Smooth muscle cell of bladder (primary cell): ENCODE data around the gene CRIM1. TPM values are rescaled to one million over a fixed set of nuclear protein-coding genes. Genes with fewer than 3 reads are reported as not detected.

ENCODE experiments used
- total RNA-seq: library from RNA; depleted of rRNA; stranded (reverse); fragments of >200 nt; gene quantifications from 2 replicates; pipeline ENCODE4 v1.2.3, GENCODE V29; 2014

The CRIM1 gene, protein sequence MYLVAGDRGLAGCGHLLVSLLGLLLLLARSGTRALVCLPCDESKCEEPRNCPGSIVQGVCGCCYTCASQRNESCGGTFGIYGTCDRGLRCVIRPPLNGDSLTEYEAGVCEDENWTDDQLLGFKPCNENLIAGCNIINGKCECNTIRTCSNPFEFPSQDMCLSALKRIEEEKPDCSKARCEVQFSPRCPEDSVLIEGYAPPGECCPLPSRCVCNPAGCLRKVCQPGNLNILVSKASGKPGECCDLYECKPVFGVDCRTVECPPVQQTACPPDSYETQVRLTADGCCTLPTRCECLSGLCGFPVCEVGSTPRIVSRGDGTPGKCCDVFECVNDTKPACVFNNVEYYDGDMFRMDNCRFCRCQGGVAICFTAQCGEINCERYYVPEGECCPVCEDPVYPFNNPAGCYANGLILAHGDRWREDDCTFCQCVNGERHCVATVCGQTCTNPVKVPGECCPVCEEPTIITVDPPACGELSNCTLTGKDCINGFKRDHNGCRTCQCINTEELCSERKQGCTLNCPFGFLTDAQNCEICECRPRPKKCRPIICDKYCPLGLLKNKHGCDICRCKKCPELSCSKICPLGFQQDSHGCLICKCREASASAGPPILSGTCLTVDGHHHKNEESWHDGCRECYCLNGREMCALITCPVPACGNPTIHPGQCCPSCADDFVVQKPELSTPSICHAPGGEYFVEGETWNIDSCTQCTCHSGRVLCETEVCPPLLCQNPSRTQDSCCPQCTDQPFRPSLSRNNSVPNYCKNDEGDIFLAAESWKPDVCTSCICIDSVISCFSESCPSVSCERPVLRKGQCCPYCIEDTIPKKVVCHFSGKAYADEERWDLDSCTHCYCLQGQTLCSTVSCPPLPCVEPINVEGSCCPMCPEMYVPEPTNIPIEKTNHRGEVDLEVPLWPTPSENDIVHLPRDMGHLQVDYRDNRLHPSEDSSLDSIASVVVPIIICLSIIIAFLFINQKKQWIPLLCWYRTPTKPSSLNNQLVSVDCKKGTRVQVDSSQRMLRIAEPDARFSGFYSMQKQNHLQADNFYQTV
- 192 and 218 TPM in 2 replicates for total RNA-seq

DNA sequence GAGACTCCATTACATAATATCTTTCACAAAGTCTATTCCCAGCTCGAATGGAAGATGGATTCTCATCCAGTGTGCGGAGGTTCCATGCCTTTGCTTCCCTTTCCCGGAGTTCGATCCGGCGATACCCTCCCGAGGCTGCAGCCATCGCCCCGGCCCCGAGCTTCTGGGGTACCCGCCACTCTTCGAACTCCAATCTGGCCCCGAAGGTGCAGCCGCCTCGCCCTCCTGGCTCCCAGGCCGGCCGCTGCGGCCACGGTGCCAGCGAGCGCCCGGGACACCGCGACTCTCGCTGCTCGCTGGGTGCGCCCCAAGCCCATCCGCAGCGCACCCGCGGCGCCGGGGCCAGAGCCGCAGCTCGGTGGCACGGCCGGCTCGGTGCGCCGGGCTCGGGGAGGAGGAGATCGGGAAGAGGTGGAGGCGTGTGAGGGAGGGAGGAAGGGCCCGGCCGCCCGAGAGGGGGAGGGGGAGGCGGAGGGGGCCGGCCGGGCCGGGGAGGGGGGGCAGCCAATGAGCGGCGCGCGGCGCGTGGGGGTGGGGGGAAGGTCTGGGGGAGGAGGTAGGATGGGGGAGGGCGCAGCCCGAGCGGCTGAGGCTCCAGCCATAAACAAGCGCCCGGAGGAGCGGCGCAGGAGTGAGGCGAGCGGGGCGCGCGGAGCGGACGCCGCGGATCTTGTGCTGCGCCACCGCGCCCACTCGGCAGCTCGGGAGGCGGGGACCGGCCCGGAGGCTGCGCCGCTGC lies at the start of gene CRIM1:
CRIM1 (plus strand) TSS at position 628 of the 739 bp plus-strand sequence. CDS start 515 bp downstream, outside the sequence.

DNA sequence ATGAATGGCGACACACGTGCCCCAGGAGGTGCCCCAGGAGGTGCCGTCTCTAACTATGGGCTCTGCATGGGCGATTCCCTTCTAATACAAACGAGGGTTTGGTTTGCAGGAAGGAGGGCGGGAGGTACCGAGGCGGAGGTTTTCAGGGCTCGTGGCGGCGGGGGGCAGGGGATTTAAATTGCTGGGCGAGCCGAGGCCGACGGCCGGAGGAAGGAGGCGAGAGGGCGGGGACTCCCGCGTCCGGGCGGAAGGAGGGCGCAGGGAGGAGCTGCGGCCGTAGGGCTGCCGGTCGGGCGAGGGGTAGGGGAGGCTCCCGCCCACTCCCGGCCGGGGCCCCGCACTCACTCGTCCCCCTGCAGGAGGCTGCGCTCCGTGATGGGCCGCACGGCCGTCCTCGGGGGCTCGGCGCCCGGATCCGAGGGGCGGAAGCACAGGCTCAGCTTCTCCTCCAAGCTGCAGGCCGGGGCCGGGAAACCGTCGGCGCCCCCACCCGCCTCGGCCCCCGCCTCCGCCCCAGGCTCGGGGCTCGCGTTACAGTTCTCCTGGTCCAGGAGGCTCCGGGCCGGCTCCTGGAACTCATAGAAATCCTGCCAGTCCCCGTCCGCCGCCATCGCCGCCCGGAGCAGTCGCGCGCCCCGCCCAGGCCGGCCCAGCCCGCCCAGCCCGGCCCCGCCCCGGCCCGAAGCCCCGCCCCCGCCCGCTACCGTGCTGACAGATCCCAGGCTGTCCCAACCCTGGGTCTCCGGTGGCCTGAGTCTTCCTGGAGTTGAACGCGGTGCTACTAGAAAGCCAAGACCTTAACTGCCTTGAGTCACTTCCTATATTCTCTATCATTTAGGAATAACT lies 242.2 kb downstream of the CRIM1 start, which contains the start of gene FEZ2:
FEZ2 (minus strand) TSS at position 637 of the 846 bp plus-strand sequence; CDS start at position 611, 26 bp downstream.

Other genes starting within 250 kb of the CRIM1 start
- gene FEZ2, start 242.4 kb downstream of the CRIM1 start, total RNA-seq = 44.2 and 62.7 TPM in 2 replicates